Thoracic aorta (tissue), 2 donors: ENCODE data around the gene RAG2. TPM values are rescaled to one million over a fixed set of nuclear protein-coding genes. Genes with fewer than 3 reads are reported as not detected.
"Not testable (repeated sequence)": the region's sequence is repeated elsewhere in the genome, so short reads cannot be mapped to it uniquely, and the experiment has no call there.

Experiments
- ATAC-seq: fragments of 150-250 bp; one replicate; pipeline ENCODE4 v1.8.0; 2017; ENCODE audit warnings: low read depth; ENCODE audit not compliant: insufficient number of reproducible peaks, low FRiP score
- DNase-seq: peaks from one replicate; pipeline ENCODE4 v3.0.0-alpha.2; 2020; ENCODE audit warnings: low spot score
- H3K27ac ChIP-seq, 2 donors: fragments of 200-600 bp; sonication (generic); 1 replicate in 1 of 2; 2 replicates in 1 of 2; pipeline ENCODE4 v1.5.1; 2016; ENCODE audit warnings: mild to moderate bottlenecking in 2 of 2, moderate library complexity in 2 of 2
- H3K27me3 ChIP-seq: fragments of 200-600 bp; sonication (generic); replicated peaks from 2 replicates; pipeline ENCODE4 v1.6.0; 2016; ENCODE audit warnings: mild to moderate bottlenecking; ENCODE audit not compliant: insufficient read depth
- H3K36me3 ChIP-seq: fragments of 200-600 bp; sonication (generic); one replicate; pipeline ENCODE4 v1.5.1; 2016
- H3K4me1 ChIP-seq, 2 donors: fragments of 200-600 bp; sonication (generic); 1 replicate in 1 of 2; 2 replicates in 1 of 2; pipeline versions ENCODE4 v1.5.1 to v1.6.0; 2016; ENCODE audit warnings: low read depth in 2 of 2, mild to moderate bottlenecking in 1 of 2; ENCODE audit not compliant: control insufficient read depth in 1 of 2
- H3K4me3 ChIP-seq: fragments of 200-600 bp; sonication (generic); 2 replicates; pipeline ENCODE4 v1.5.1; 2016; ENCODE audit warnings: mild to moderate bottlenecking
- H3K9me3 ChIP-seq: fragments of 200-600 bp; sonication (generic); 2 replicates; pipeline ENCODE4 v1.5.1; 2016
- CTCF ChIP-seq: fragments of 200-600 bp; sonication (generic); IDR thresholded peaks from one replicate; pipeline ENCODE4 v1.5.1; 2019; ENCODE audit warnings: antibody characterized with exemption
- total RNA-seq, 2 donors: library from RNA; depleted of rRNA; stranded (reverse); fragments of >200 nt; gene quantifications; one replicate each; pipeline versions ENCODE4 v1.1.0 to v1.2.3, GENCODE V29; 2016

The RAG2 gene
- total RNA-seq, 2 donors from 2014 or later, result not detected

- no peak for DNase-seq
- no peak for TF ChIP-seq CTCF
- Histone ChIP-seq H3K9me3 (no peaks in the 10 kb centered on the region), H3K4me3 (no peak overlapping the region), H3K27ac (no peak overlapping the region), H3K27me3 (no peaks in the 10 kb centered on the region), H3K36me3 (no peaks in the 10 kb centered on the region), H3K4me1 (peaks cover 0 to 5% of the 10 kb centered on the region in 2 donors)
- no peak for ATAC-seq
Measured at GRCh38 chr11:36566407-36567053, 31.5 kb downstream of the RAG2 start.

- H3K27ac ChIP-seq, result no peak overlapping the region
- no peaks in the 10 kb centered on the region for H3K27me3 ChIP-seq
- no peaks in the 10 kb centered on the region for H3K9me3 ChIP-seq
- DNase-seq (no peak), ATAC-seq (no peak)
- TF ChIP-seq CTCF, result no peak
- H3K36me3 ChIP-seq, result no peaks in the 10 kb centered on the region
- peak overlapping the region; percentile 66 for H3K4me3 ChIP-seq
- H3K4me1 ChIP-seq, result peaks cover 0 to 5% of the 10 kb centered on the region in 2 donors
Measured at GRCh38 chr11:36565031-36565610, 32.9 kb downstream of the RAG2 start.

- TF ChIP-seq CTCF, result peak; percentile 55
- Histone ChIP-seq H3K27me3 (no peaks in the 10 kb centered on the region), H3K36me3 (no peaks in the 10 kb centered on the region), H3K27ac (no peak overlapping the region), H3K4me1 (peaks cover 0 to 5% of the 10 kb centered on the region in 2 donors), H3K9me3 (no peaks in the 10 kb centered on the region), H3K4me3 (peak overlapping the region; percentile 66)
- DNase-seq (no peak), ATAC-seq (no peak)
Measured at GRCh38 chr11:36564376-36565030, 33.5 kb downstream of the RAG2 start.

GRCh38 chr11:36558571-36559413, 39.2 kb downstream of the RAG2 start:
- H3K4me1 ChIP-seq, result no peaks in the 10 kb centered on the region
- TF ChIP-seq CTCF, result no peak
- H3K9me3 ChIP-seq, result peaks cover 2% of the 10 kb centered on the region
- H3K27ac ChIP-seq, result no peak overlapping the region
- DNase-seq (no peak), ATAC-seq (no peak)
- H3K27me3 ChIP-seq, result no peaks in the 10 kb centered on the region
- H3K4me3 ChIP-seq, result no peak overlapping the region
- H3K36me3 ChIP-seq, result no peaks in the 10 kb centered on the region

- Histone ChIP-seq H3K4me1 (no peaks in the 10 kb centered on the region), H3K9me3 (peaks cover 2% of the 10 kb centered on the region), H3K36me3 (no peaks in the 10 kb centered on the region), H3K27ac (no peak overlapping the region), H3K4me3 (no peak overlapping the region), H3K27me3 (no peaks in the 10 kb centered on the region)
- TF ChIP-seq CTCF, result no peak
- DNase-seq, result no peak
- ATAC-seq, result no peak
Measured at GRCh38 chr11:36557991-36558390, 40.0 kb downstream of the RAG2 start.

GRCh38 chr11:36557390-36557789, 40.6 kb downstream of the RAG2 start:
- H3K36me3 ChIP-seq, H3K27ac ChIP-seq, H3K9me3 ChIP-seq, ATAC-seq, H3K4me1 ChIP-seq, H3K4me3 ChIP-seq, H3K27me3 ChIP-seq, DNase-seq: not testable (repeated sequence)
